Measurements from ENCODE around the gene C5orf22. TPM values are rescaled to one million over a fixed set of nuclear protein-coding genes. Genes with fewer than 3 reads are reported as not detected.

C5orf22 gene
- total RNA-seq, 1 experiment from 2014 or later: 40.6 TPM

- Mint-ChIP-seq H3K27me3 (ENCODE audit: low read depth) (peaks cover 4% of the 10 kb centered on the region), H3K9me3 (peaks cover 29% of the 10 kb centered on the region), H3K27ac (no peak overlapping the region), H3K36me3 (peaks cover 11% of the 10 kb centered on the region), H3K4me1 (peaks cover 25% of the 10 kb centered on the region), H3K4me3 (no peak overlapping the region)
- ChIA-PET CTCF (interaction anchor here (0.8 to 1.4 kb wide), 2 partner anchors 224 to 491 kb away, joined by 3 to 6 read pairs; no protein-coding TSS in a partner anchor), POLR2A (no interaction called here)
- no peak for ATAC-seq
- no peak for DNase-seq (ENCODE audit: low spot score)
- TF ChIP-seq, protein P1, sequence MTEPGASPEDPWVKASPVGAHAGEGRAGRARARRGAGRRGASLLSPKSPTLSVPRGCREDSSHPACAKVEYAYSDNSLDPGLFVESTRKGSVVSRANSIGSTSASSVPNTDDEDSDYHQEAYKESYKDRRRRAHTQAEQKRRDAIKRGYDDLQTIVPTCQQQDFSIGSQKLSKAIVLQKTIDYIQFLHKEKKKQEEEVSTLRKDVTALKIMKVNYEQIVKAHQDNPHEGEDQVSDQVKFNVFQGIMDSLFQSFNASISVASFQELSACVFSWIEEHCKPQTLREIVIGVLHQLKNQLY (CRISPR knock-in tag; IDR thresholded peaks at IDR 0.05): no peak
- TF ChIP-seq ETV6 (CRISPR knock-in tag; IDR thresholded peaks at IDR 0.05) (no peak), GRHL2 (CRISPR knock-in tag; IDR thresholded peaks at IDR 0.05; ENCODE audit: insufficient replicate concordance, severe bottlenecking) (no peak), OVOL2 (CRISPR knock-in tag; IDR thresholded peaks at IDR 0.05; ENCODE audit: borderline replicate concordance) (no peak), CDX4 (CRISPR knock-in tag; IDR thresholded peaks at IDR 0.05; ENCODE audit: borderline replicate concordance) (no peak), TEAD1 (CRISPR knock-in tag; IDR thresholded peaks at IDR 0.05) (no peak), EMX1 (CRISPR knock-in tag; IDR thresholded peaks at IDR 0.05) (no peak), TP53 (CRISPR knock-in tag; IDR thresholded peaks at IDR 0.05) (no peak), PREB (CRISPR knock-in tag; IDR thresholded peaks at IDR 0.05; ENCODE audit: borderline replicate concordance) (no peak), CTCF (IDR thresholded peaks at IDR 0.05) (no peak), SMAD3 (CRISPR knock-in tag; IDR thresholded peaks at IDR 0.05; ENCODE audit: borderline replicate concordance) (no peak), ZNF281 (CRISPR knock-in tag; IDR thresholded peaks at IDR 0.05) (no peak), ZNF396 (CRISPR knock-in tag; IDR thresholded peaks at IDR 0.05; ENCODE audit: borderline replicate concordance) (no peak), ZNF121 (CRISPR knock-in tag; IDR thresholded peaks at IDR 0.05) (no peak), FOXP4 (CRISPR knock-in tag; IDR thresholded peaks at IDR 0.05) (no peak), E2F5 (CRISPR knock-in tag; IDR thresholded peaks at IDR 0.05) (no peak), ZNF416 (CRISPR knock-in tag; IDR thresholded peaks at IDR 0.05) (no peak)
- TF ChIP-seq, protein P2, sequence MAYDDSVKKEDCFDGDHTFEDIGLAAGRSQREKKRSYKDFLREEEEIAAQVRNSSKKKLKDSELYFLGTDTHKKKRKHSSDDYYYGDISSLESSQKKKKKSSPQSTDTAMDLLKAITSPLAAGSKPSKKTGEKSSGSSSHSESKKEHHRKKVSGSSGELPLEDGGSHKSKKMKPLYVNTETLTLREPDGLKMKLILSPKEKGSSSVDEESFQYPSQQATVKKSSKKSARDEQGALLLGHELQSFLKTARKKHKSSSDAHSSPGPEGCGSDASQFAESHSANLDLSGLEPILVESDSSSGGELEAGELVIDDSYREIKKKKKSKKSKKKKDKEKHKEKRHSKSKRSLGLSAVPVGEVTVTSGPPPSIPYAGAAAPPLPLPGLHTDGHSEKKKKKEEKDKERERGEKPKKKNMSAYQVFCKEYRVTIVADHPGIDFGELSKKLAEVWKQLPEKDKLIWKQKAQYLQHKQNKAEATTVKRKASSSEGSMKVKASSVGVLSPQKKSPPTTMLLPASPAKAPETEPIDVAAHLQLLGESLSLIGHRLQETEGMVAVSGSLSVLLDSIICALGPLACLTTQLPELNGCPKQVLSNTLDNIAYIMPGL (CRISPR knock-in tag; IDR thresholded peaks at IDR 0.05): no peak
Measured at GRCh38 chr5:31585166-31585894, 53.2 kb downstream of the C5orf22 start.
